ENCODE data around the gene UMODL1.

The UMODL1 gene

DNA sequence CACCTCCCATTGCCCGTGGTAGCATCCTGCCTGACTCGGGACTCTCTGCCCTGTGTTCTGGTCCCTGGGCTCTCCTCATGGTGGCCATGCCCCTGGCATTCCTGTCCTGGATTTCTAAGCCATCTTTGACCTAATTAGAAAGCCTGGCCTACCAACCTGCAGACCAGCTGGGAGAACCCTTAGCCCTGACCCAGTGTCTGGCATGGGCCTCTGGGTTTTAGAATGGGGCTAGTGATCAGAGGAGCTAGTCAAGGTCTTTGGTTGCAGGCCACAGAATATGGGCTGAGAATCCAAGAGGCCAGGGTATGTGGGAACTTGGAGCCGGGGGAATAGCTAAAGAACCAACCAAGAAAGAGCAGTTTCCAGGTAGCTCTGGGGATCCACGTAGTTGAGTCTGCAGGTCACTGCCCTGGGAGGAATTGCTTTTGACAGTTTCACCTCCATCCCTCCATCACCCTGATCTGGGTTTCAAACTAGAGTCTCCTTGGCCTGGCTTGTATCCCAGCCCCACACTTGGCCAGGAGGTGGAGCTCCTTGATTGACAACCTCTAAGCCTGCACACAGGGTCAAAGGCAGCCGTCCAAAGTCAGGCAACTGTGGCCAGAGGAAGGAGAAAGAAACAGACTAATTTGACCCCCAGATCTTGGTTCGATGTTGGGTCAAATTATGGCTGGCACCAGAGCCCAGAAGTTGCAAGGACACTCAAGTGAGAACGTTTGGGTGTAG lies 93.1 kb downstream of the UMODL1 start:
- H3K4me3 ChIP-seq (ENCODE audit: low read length): no peak overlapping the region
- H3K27me3 ChIP-seq (ENCODE audit: control insufficient read depth, insufficient read depth, low read length): no peaks in the 10 kb centered on the region
- WGBS (ENCODE audit: insufficient coverage, insufficient read length): no CpG with 5 or more reads among the region's 7 CpGs
- DNase-seq (ENCODE audit: low read depth, low spot score): no peak
- H3K4me1 ChIP-seq (ENCODE audit: control insufficient read depth, insufficient read depth, low read length): no peaks in the 10 kb centered on the region
- no peaks in the 10 kb centered on the region for H3K36me3 ChIP-seq (ENCODE audit: control insufficient read depth, insufficient read depth, low read length)
- no peaks in the 10 kb centered on the region for H3K9me3 ChIP-seq (ENCODE audit: control insufficient read depth, insufficient read depth, low read length)
- no peak overlapping the region for H3K27ac ChIP-seq (ENCODE audit: low read length)

DNA sequence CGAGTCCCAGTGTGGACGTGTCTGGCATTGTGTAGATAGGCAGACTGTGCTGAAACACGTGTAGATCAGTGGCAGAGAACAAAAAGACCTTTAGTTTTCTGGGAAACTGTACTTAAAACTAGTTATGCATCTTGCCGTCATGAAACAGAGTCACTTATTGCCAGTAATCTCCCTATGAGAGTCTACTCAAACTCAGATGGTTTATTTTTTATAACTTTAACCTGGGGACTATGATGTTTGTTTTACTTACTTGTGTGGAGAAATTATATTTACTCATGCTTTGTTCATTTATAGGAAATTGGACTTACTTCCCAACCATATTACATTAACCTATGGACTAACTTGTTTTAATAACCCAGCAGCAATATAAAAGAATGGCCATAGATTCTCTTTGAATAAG lies 93.7 kb downstream of the UMODL1 start:
- no CpG with 5 or more reads among the region's 4 CpGs for whole genome bisulfite sequencing (ENCODE audit: insufficient coverage, insufficient read length)

GRCh38 chr21:42165901-42166300 lies 94.8 kb downstream of the UMODL1 start:
- no peak for DNase-seq (ENCODE audit: low read depth, low spot score)
- no peaks in the 10 kb centered on the region for H3K4me1 ChIP-seq (ENCODE audit: control insufficient read depth, insufficient read depth, low read length)
- H3K4me3 ChIP-seq (ENCODE audit: low read length): no peak overlapping the region
- H3K27me3 ChIP-seq (ENCODE audit: control insufficient read depth, insufficient read depth, low read length): no peaks in the 10 kb centered on the region
- H3K27ac ChIP-seq (ENCODE audit: low read length): no peak overlapping the region
- H3K36me3 ChIP-seq (ENCODE audit: control insufficient read depth, insufficient read depth, low read length): no peaks in the 10 kb centered on the region
- no peaks in the 10 kb centered on the region for H3K9me3 ChIP-seq (ENCODE audit: control insufficient read depth, insufficient read depth, low read length)
- WGBS (ENCODE audit: insufficient coverage, insufficient read length): no CpG with 5 or more reads among the region's 18 CpGs

More for the DNA sequence above, 93.7 kb downstream of the UMODL1 start:
- DNase-seq (ENCODE audit: low read depth, low spot score): no peak
- Histone ChIP-seq H3K36me3 (ENCODE audit: control insufficient read depth, insufficient read depth, low read length) (no peaks in the 10 kb centered on the region), H3K27me3 (ENCODE audit: control insufficient read depth, insufficient read depth, low read length) (no peaks in the 10 kb centered on the region), H3K27ac (ENCODE audit: low read length) (no peak overlapping the region), H3K9me3 (ENCODE audit: control insufficient read depth, insufficient read depth, low read length) (no peaks in the 10 kb centered on the region), H3K4me3 (ENCODE audit: low read length) (no peak overlapping the region), H3K4me1 (ENCODE audit: control insufficient read depth, insufficient read depth, low read length) (no peaks in the 10 kb centered on the region)

DNA sequence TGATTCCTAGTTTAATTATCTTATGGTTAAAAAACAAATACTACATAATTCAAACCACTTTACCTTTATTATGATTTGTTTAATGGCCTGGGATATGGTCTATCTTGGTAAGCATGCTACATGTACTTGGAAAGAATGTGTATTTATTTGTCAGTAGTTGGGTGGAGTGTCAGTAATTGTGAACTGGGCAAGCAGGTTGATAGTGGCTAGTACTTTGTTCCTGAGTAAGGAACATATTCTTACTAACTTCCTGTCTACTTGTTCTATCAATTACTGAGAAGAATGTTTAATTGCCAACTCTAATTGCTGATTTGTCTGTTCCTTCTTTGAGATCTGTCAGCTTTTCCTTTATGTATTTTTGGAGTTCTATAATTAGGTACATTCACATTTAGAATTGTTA lies 98.6 kb downstream of the UMODL1 start:
- Histone ChIP-seq H3K27ac (ENCODE audit: low read length) (no peak overlapping the region), H3K36me3 (ENCODE audit: control insufficient read depth, insufficient read depth, low read length) (no peaks in the 10 kb centered on the region), H3K9me3 (ENCODE audit: control insufficient read depth, insufficient read depth, low read length) (no peaks in the 10 kb centered on the region), H3K27me3 (ENCODE audit: control insufficient read depth, insufficient read depth, low read length) (no peaks in the 10 kb centered on the region), H3K4me3 (ENCODE audit: low read length) (no peak overlapping the region), H3K4me1 (ENCODE audit: control insufficient read depth, insufficient read depth, low read length) (no peaks in the 10 kb centered on the region)
- DNase-seq (ENCODE audit: low read depth, low spot score): no peak

GRCh38 chr21:42171091-42172053 lies 100.3 kb downstream of the UMODL1 start:
- WGBS (ENCODE audit: insufficient coverage, insufficient read length): 100% methylated on average over 1 of the region's 14 CpGs
- Histone ChIP-seq H3K9me3 (ENCODE audit: control insufficient read depth, insufficient read depth, low read length) (no peaks in the 10 kb centered on the region), H3K36me3 (ENCODE audit: control insufficient read depth, insufficient read depth, low read length) (no peaks in the 10 kb centered on the region), H3K4me1 (ENCODE audit: control insufficient read depth, insufficient read depth, low read length) (no peaks in the 10 kb centered on the region), H3K4me3 (ENCODE audit: low read length) (no peak overlapping the region), H3K27me3 (ENCODE audit: control insufficient read depth, insufficient read depth, low read length) (no peaks in the 10 kb centered on the region; the same call in 1 of the 2 replicates), H3K27ac (ENCODE audit: low read length) (no peak overlapping the region)
- no peak for DNase-seq (ENCODE audit: low read depth, low spot score)

DNA sequence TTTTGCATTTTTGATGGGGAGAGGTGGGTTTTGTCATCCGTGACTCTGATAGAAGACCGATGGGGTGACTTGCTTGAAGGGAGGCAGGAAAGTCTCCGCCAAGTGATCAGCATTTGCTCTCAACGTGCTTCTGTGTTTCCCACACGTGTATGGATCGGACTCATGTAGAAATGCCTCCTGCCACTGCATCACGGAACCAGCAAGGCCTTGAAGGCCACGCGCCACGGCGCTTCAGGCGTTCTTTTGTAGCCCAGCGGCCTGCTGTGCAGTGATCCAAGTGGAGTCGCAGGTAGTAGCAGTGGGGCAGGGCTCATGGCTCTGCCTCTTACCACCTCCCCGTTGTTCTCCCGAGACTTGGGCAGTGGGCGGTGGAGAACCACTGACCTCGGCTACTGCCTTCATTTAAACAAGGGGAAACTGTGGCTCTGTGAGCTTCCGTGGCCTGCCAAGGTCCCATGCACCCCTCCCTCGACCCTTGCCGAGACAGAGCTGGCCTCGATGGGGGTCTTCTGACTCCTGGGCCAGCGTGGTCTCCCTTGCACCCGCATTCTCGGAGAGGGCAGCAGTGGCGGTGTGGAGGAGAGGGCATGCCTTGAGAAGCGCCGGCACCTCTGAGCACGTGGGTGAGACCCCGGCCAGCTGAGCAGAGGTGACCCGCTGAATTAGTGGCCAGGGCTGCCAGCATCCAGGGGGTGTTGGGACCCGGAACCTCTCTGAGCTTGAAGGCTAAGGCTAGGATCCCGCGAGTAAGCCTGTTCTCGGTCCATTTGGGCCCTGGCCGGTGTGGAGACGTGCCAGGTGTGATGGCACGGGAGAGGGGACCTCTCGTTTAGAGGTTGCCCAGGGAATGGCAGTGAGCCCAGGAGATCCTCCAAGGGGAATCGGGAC lies 101.7 kb downstream of the UMODL1 start:
- H3K27ac ChIP-seq (ENCODE audit: low read length): no peak overlapping the region
- no peak overlapping the region for H3K4me3 ChIP-seq (ENCODE audit: low read length)
- WGBS (ENCODE audit: insufficient coverage, insufficient read length): no CpG with 5 or more reads among the region's 40 CpGs
- no peaks in the 10 kb centered on the region for H3K36me3 ChIP-seq (ENCODE audit: control insufficient read depth, insufficient read depth, low read length)
- no peak for DNase-seq (ENCODE audit: low read depth, low spot score)
- no peaks in the 10 kb centered on the region for H3K9me3 ChIP-seq (ENCODE audit: control insufficient read depth, insufficient read depth, low read length)
- H3K4me1 ChIP-seq (ENCODE audit: control insufficient read depth, insufficient read depth, low read length): no peaks in the 10 kb centered on the region
- no peaks in the 10 kb centered on the region; the same call in 1 of the 2 replicates for H3K27me3 ChIP-seq (ENCODE audit: control insufficient read depth, insufficient read depth, low read length)

GRCh38 chr21:42174173-42174572 lies 103.1 kb downstream of the UMODL1 start:
- no CpG with 5 or more reads among the region's 4 CpGs for WGBS (ENCODE audit: insufficient coverage, insufficient read length)
- no peaks in the 10 kb centered on the region for H3K36me3 ChIP-seq (ENCODE audit: control insufficient read depth, insufficient read depth, low read length)
- H3K9me3 ChIP-seq (ENCODE audit: control insufficient read depth, insufficient read depth, low read length): no peaks in the 10 kb centered on the region
- H3K27me3 ChIP-seq (ENCODE audit: control insufficient read depth, insufficient read depth, low read length): no peaks in the 10 kb centered on the region; the same call in 1 of the 2 replicates
- no peak overlapping the region for H3K27ac ChIP-seq (ENCODE audit: low read length)
- no peaks in the 10 kb centered on the region for H3K4me1 ChIP-seq (ENCODE audit: control insufficient read depth, insufficient read depth, low read length)
- DNase-seq (ENCODE audit: low read depth, low spot score): no peak
- H3K4me3 ChIP-seq (ENCODE audit: low read length): no peak overlapping the region

DNA sequence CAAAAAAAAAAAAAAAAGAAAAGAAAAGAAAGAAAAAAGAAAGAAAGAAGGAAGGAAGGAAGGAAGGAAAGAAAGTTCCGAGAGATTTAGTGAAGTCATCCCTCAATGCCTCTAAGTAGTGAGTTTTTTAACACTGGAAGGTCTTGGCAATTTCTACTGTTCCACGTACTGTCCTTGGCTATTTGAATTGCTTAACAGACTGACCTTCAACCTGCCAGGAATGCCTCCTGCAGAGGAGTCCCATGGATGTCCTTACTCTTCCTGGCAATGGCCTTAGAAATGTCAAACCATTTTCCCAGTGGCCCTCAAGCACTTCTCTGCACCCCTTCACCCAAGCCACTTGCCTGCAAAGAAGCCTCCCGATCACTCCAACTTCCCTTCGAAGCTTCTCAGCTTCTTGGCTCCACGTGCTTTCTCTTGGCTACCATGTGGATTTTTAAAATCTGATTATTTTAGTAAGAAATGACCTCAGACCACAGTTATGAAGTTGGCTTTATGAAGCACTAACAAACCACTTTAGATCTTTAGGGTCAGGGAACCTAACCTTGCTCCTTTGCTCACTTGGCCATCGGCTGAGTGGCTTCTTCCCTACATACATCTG lies 104.1 kb downstream of the UMODL1 start:
- H3K36me3 ChIP-seq (ENCODE audit: control insufficient read depth, insufficient read depth, low read length): no peaks in the 10 kb centered on the region
- H3K9me3 ChIP-seq (ENCODE audit: control insufficient read depth, insufficient read depth, low read length): no peaks in the 10 kb centered on the region
- no peak overlapping the region for H3K27ac ChIP-seq (ENCODE audit: low read length)
- DNase-seq (ENCODE audit: low read depth, low spot score): no peak
- no peaks in the 10 kb centered on the region; the same call in 1 of the 2 replicates for H3K27me3 ChIP-seq (ENCODE audit: control insufficient read depth, insufficient read depth, low read length)
- no peaks in the 10 kb centered on the region for H3K4me1 ChIP-seq (ENCODE audit: control insufficient read depth, insufficient read depth, low read length)
- no CpG with 5 or more reads among the region's 6 CpGs for WGBS (ENCODE audit: insufficient coverage, insufficient read length)
- no peak overlapping the region for H3K4me3 ChIP-seq (ENCODE audit: low read length)

DNA sequence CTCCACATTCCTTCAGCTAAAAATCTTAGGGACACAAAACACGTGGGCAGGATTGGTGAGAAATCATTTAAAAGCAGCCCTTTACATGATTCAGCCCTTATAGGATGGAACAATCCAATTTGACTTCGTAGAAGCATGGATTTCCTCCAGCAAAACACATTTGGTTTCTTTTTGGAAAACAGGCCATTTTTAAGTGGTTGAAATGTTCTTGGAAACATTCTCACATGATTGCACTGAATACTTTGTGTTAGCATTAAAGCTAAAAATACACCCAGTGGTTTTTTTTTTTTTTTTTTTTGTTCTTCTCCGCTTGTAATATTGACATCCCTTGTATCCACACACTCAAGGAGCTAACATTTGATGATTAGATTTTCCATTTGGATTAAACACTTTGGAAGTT lies 105.7 kb downstream of the UMODL1 start:
- DNase-seq (ENCODE audit: low read depth, low spot score): no peak
- no peak overlapping the region for H3K27ac ChIP-seq (ENCODE audit: low read length)
- WGBS (ENCODE audit: insufficient coverage, insufficient read length): no CpG with 5 or more reads among the region's 3 CpGs
- H3K9me3 ChIP-seq (ENCODE audit: control insufficient read depth, insufficient read depth, low read length): no peaks in the 10 kb centered on the region
- no peaks in the 10 kb centered on the region for H3K36me3 ChIP-seq (ENCODE audit: control insufficient read depth, insufficient read depth, low read length)
- no peaks in the 10 kb centered on the region; the same call in 1 of the 2 replicates for H3K27me3 ChIP-seq (ENCODE audit: control insufficient read depth, insufficient read depth, low read length)
- no peaks in the 10 kb centered on the region for H3K4me1 ChIP-seq (ENCODE audit: control insufficient read depth, insufficient read depth, low read length)
- no peak overlapping the region for H3K4me3 ChIP-seq (ENCODE audit: low read length)

DNA sequence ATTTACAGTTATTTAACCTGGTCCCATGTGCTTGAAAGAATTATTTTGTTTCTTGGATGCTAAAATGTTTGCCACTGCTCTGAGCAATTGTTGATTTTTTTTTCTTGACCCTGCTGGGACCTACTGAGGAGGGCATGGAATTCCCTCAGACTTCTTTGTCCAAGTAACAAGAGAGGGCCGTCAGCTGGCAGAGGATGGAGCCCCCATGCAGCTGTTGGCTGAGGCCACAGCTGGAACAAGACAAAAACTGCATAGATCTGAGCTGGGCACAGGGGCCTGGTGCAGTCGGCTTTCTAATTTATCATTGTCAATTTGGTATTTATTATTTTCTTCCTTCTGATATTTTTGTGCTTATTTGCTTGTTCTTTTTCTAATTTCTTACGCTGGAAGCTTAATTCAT lies 108.2 kb downstream of the UMODL1 start:
- Histone ChIP-seq H3K27me3 (ENCODE audit: control insufficient read depth, insufficient read depth, low read length) (no peaks in the 10 kb centered on the region; the same call in 1 of the 2 replicates), H3K9me3 (ENCODE audit: control insufficient read depth, insufficient read depth, low read length) (no peaks in the 10 kb centered on the region), H3K27ac (ENCODE audit: low read length) (no peak overlapping the region), H3K36me3 (ENCODE audit: control insufficient read depth, insufficient read depth, low read length) (no peaks in the 10 kb centered on the region), H3K4me3 (ENCODE audit: low read length) (no peak overlapping the region), H3K4me1 (ENCODE audit: control insufficient read depth, insufficient read depth, low read length) (no peaks in the 10 kb centered on the region)
- DNase-seq (ENCODE audit: low read depth, low spot score): no peak
- no CpG with 5 or more reads among the region's 3 CpGs for WGBS (ENCODE audit: insufficient coverage, insufficient read length)
